Measurements from ENCODE around the gene HOXA7. TPM values are rescaled to one million over a fixed set of nuclear protein-coding genes. Genes with fewer than 3 reads are reported as not detected.
A peak's percentile ranks its signal among the peaks of the same experiment; 100 is the strongest.

HOXA7 gene
- total RNA-seq, 1 donor from 2014 or later, result 12.0 TPM

DNA sequence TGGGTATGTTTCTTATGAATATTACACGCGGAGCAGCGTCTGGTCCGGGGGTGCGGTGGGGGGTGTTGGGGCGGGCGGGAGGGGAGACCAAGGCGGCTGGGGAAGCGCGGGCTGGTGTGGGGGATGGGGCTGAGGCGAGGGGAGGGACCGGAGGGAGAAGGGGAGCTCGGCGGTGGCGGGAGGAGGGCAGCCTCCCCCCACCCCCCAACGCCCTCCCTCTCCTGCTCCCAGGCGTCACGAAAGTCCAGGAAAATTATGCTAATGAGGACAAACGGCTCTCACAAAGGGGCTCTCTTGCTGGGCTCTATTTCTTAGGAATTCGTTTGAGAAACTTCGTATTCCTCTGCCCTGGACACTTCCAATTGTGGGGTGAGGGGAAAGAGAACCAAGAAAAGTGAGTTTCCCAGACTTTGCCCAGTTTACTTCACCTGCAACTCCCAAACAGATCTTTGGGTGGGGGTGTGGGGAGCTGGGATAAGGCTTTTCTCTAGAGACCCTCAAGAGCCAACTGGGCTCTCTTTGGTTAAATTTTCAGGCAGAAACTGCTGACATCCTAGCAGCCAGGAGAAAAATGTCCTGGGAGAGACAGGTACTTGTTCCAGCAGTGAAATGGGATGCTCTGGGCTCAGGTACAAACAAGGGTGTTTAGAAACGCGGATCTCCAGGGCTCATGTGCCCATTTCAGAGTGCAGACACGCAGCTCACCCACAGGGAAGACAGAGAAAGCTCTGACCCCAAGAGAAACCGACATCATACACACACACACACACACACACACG is 42.3 kb downstream of the HOXA7 start:
- Histone ChIP-seq H3K27ac (peak overlapping the region; percentile 89 to 97), H3K9me3 (no peaks in the 10 kb centered on the region), H3K27me3 (no peaks in the 10 kb centered on the region), H3K4me1 (peaks cover 6 to 20% of the 10 kb centered on the region in 2 donors), H3K36me3 (no peaks in the 10 kb centered on the region), H3K4me3 (peak overlapping the region; percentile 63 to 81)
- intact Hi-C loops (cut with DNase I), result loop anchor here (2.0 to 10.0 kb wide), 5 partner anchors 17 to 1301 kb away; partner anchors contain the start of genes CBX3, CREB5, HIBADH and HNRNPA2B1
- no peak for TF ChIP-seq CTCF (IDR thresholded peaks at IDR 0.05)
- DNase-seq (ENCODE audit: low spot score in 2 of 2), result no peak

- H3K36me3 ChIP-seq, result no peaks in the 10 kb centered on the region
- H3K4me3 ChIP-seq, result peak overlapping the region; percentile 63 to 81
- no peaks in the 10 kb centered on the region for H3K9me3 ChIP-seq
- no peak for TF ChIP-seq CTCF (IDR thresholded peaks at IDR 0.05)
- DNase-seq (ENCODE audit: low spot score in 2 of 2), result no peak
- intact Hi-C loops (cut with DNase I), result loop anchor here (2.0 to 10.0 kb wide), 3 partner anchors 549 to 1302 kb away; partner anchors contain the start of genes CBX3, CREB5, HIBADH and HNRNPA2B1
- H3K27ac ChIP-seq, result peak overlapping the region; percentile 89 to 97
- H3K27me3 ChIP-seq, result no peaks in the 10 kb centered on the region
- peaks cover 8 to 15% of the 10 kb centered on the region in 2 donors for H3K4me1 ChIP-seq
Measured at GRCh38 chr7:27112955-27113949, 43.2 kb downstream of the HOXA7 start.

DNA sequence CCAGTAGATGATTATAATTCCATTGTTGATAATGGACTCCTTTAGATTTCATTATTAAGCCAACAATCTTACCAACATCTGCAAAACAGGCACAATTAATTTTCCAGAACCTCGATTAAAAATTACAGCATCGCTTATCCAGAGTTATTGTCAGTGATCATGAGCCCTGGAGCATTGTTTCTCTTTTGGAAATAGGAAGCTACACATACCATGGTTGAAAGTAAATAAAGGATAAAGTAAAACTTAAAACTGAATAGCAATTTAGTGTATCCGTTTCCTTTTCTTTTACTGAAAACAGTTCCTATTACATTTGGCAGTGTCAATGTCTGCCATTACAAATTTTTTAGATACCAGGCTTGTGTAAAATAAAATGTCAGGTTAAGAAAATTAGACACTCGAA is 44.1 kb downstream of the HOXA7 start:
- Histone ChIP-seq H3K27ac (peak overlapping the region; percentile 89 to 97), H3K4me3 (peak overlapping the region; percentile 63 to 81), H3K36me3 (no peaks in the 10 kb centered on the region), H3K4me1 (peaks cover 8 to 17% of the 10 kb centered on the region in 2 donors), H3K9me3 (no peaks in the 10 kb centered on the region), H3K27me3 (no peaks in the 10 kb centered on the region)
- intact Hi-C loops (cut with DNase I), result loop anchor here (2.0 to 10.0 kb wide), 3 partner anchors 550 to 1302 kb away; partner anchors contain the start of genes CBX3, CREB5, HIBADH and HNRNPA2B1
- no peak for TF ChIP-seq CTCF (IDR thresholded peaks at IDR 0.05)
- DNase-seq (ENCODE audit: low spot score in 2 of 2), result no peak

- H3K4me1 ChIP-seq, result peaks cover 8 to 20% of the 10 kb centered on the region in 2 donors
- DNase-seq (ENCODE audit: low spot score in 2 of 2), result no peak
- no peaks in the 10 kb centered on the region for H3K27me3 ChIP-seq
- peak overlapping the region; percentile 1 to 63 for H3K4me3 ChIP-seq
- H3K27ac ChIP-seq, result peak overlapping the region; percentile 89 to 97
- H3K36me3 ChIP-seq, result no peaks in the 10 kb centered on the region
- intact Hi-C loops (cut with DNase I), result loop anchor here (2.0 to 10.0 kb wide), 4 partner anchors 550 to 1303 kb away; partner anchors contain the start of genes CBX3, CREB5, HIBADH and HNRNPA2B1
- TF ChIP-seq CTCF (IDR thresholded peaks at IDR 0.05), result no peak
- no peaks in the 10 kb centered on the region for H3K9me3 ChIP-seq
Measured at GRCh38 chr7:27111751-27112277, 44.7 kb downstream of the HOXA7 start.
